Tibial artery (tissue), 4 donors: ENCODE data around the gene ZNF350.

ENCODE experiments used
- DNase-seq, 2 donors: peaks; one replicate each; pipeline ENCODE4 v3.0.0-alpha.2; 2019
- H3K27ac ChIP-seq, 2 donors: fragments of 200-600 bp; sonication (generic) in 1 of 2; 1 replicate in 1 of 2; 2 replicates in 1 of 2; pipeline ENCODE4 v1.5.1; 2018 to 2019; ENCODE audit warnings: mild to moderate bottlenecking in 1 of 2
- H3K27me3 ChIP-seq, 2 donors: fragments of 200-600 bp; sonication (generic) in 1 of 2; one replicate each; pipeline versions ENCODE4 v1.5.1 to v1.6.0; 2016 to 2019
- H3K36me3 ChIP-seq, 3 donors: fragments of 200-600 bp; sonication (generic) in 2 of 3; one replicate each; pipeline ENCODE4 v1.5.1; 2016 to 2019; ENCODE audit warnings: mild to moderate bottlenecking in 2 of 3
- H3K4me1 ChIP-seq, 4 donors: fragments of 200-600 bp; sonication (generic) in 2 of 4; 1 replicate in 3 of 4; 2 replicates in 1 of 4; pipeline ENCODE4 v1.5.1; 2016 to 2019
- H3K4me3 ChIP-seq, 2 donors: fragments of 200-600 bp; sonication (generic) in 1 of 2; 1 replicate in 1 of 2; 2 replicates in 1 of 2; pipeline ENCODE4 v1.5.1; 2018 to 2019; ENCODE audit warnings: mild to moderate bottlenecking in 2 of 2
- H3K9me3 ChIP-seq, 3 donors: fragments of 200-600 bp; sonication (generic) in 1 of 3; one replicate each; pipeline ENCODE4 v1.5.1; 2016 to 2019
- intact Hi-C: fragments of 100-400 bp; cut with DNase I; formaldehyde crosslinking; loops from one replicate; pipeline ENCODE4 v1.15.0; 2023; ENCODE audit warnings: low total_unique reads
- TF ChIP-seq, protein P1 (sequence below), 2 experiments: fragments of 200-600 bp in 1 of 2; fragments of 450-650 bp in 1 of 2; IDR thresholded peaks; one replicate each; pipeline ENCODE4 v1.5.1; 2017 to 2019; ENCODE audit warnings: antibody characterized with exemption in 2 of 2, mild to moderate bottlenecking in 1 of 2, moderate library complexity in 1 of 2

ZNF350 gene

DNA sequence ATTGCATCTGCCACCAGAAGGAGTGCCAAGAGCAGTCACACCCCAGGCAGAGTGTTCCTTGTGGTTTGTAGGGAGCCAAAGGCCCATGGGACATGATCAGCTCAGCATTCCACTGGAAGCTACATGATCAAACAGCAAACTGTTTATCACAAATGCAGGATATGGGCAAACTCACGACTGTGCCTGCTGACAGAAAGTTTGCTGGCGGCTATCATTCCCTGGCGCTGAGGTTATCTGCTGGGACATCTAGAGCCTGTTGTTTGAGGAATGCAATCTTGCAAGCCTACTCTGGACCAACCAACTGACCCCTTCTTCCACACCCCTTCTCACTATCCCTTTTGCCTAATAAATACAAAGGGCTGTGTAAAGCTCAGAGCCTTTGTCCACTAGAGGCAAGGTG is 67.0 kb downstream of the ZNF350 start:
- DNase-seq, result no peak

DNA sequence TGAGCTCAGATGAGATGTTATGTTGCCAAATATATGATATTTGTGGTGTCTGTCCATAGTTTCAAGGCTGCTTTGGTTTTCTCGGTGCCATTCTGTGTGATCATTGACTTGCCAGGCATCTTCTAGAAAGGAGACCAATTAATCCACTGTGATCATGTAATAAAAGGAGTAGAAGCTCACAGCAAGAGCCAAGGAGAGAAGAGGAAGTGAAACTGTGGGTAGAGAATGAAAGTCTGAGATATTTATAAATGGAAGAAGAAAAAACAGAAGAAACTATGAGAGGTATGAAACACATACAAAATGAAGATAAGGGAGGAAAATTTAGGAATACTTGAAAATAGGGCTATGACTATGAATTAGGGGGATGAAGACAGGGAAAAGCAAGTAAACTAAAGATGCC is 70.5 kb downstream of the ZNF350 start:
- Histone ChIP-seq H3K27ac (no peak overlapping the region), H3K4me1 (no peaks in the 10 kb centered on the region), H3K36me3 (peaks cover 0 to 4% (median 0%) of the 10 kb centered on the region in 3 donors), H3K9me3 (peaks cover 8 to 87% (median 71%) of the 10 kb centered on the region in 3 donors), H3K27me3 (no peaks in the 10 kb centered on the region), H3K4me3 (no peak overlapping the region)
- no peak for DNase-seq
- TF ChIP-seq, protein P1, sequence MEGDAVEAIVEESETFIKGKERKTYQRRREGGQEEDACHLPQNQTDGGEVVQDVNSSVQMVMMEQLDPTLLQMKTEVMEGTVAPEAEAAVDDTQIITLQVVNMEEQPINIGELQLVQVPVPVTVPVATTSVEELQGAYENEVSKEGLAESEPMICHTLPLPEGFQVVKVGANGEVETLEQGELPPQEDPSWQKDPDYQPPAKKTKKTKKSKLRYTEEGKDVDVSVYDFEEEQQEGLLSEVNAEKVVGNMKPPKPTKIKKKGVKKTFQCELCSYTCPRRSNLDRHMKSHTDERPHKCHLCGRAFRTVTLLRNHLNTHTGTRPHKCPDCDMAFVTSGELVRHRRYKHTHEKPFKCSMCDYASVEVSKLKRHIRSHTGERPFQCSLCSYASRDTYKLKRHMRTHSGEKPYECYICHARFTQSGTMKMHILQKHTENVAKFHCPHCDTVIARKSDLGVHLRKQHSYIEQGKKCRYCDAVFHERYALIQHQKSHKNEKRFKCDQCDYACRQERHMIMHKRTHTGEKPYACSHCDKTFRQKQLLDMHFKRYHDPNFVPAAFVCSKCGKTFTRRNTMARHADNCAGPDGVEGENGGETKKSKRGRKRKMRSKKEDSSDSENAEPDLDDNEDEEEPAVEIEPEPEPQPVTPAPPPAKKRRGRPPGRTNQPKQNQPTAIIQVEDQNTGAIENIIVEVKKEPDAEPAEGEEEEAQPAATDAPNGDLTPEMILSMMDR (IDR thresholded peaks at IDR 0.05), result no peak
- intact Hi-C loops, result no loop called here

More for the DNA sequence above, 67.0 kb downstream of the ZNF350 start:
- Histone ChIP-seq H3K4me1 (no peaks in the 10 kb centered on the region), H3K36me3 (peaks cover 0 to 13% (median 7%) of the 10 kb centered on the region in 3 donors), H3K4me3 (no peak overlapping the region), H3K9me3 (peaks cover 11 to 90% (median 78%) of the 10 kb centered on the region in 3 donors), H3K27me3 (no peaks in the 10 kb centered on the region), H3K27ac (no peak overlapping the region)
- TF ChIP-seq, protein P1 (IDR thresholded peaks at IDR 0.05), result no peak
- intact Hi-C loops, result loop anchor here (10.0 kb wide), 1 partner anchor 315 kb away; no protein-coding TSS in a partner anchor

DNA sequence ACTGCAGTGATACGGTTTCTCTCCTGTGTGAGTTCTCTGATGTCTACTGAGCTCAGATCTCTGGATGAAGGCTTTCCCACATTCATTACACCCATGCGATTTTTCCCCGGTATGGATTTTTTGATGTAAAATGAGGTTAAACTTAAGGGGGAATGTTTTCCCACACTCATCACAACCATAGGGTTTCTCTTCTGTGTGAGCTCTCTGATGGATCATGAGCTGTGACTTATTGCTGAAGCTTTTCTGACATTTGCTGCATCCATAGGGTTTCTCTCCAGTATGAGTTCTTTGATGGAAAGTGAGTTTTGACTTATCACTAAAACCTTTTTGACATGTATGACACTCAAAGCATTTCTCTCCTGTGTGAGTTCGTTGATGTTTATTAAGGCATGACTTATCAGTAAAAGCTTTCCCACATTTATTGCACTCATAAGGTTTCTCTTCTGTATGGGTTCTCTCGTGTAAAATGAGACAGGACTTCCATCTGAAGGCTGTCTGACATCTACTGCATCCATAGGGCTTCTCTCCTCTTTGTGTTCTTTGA is 71.2 kb downstream of the ZNF350 start:
- Histone ChIP-seq H3K36me3 (peaks cover 0 to 4% (median 0%) of the 10 kb centered on the region in 3 donors), H3K27ac (no peak overlapping the region), H3K27me3 (peaks cover 0 to 2% of the 10 kb centered on the region in 2 donors), H3K4me1 (no peaks in the 10 kb centered on the region), H3K4me3 (no peak overlapping the region), H3K9me3 (peaks cover 4 to 83% (median 65%) of the 10 kb centered on the region in 3 donors)
- no peak for DNase-seq
- TF ChIP-seq, protein P1 (IDR thresholded peaks at IDR 0.05), result no peak
- intact Hi-C loops, result no loop called here
